WTC11 (cell line): ENCODE results near the gene RNF31. TPM values are rescaled to one million over a fixed set of nuclear protein-coding genes. Genes with fewer than 3 reads are reported as not detected.

ENCODE experiments used
- ATAC-seq: fragments of 200-7000 bp; cut with Tn5 transposase; 2 replicates; pipeline ENCODE4 v1.10.0; 2021; ENCODE audit warnings: mild to moderate bottlenecking, moderate library complexity
- CTCF ChIA-PET: fragments of 300-600 bp; sonication (Branson Sonifier 250); formaldehyde crosslinking; loops from one replicate; lab custom pipeline; 2021; ENCODE audit warnings: antibody characterized with exemption; lab: Charles Lee
- POLR2A ChIA-PET: fragments of 350-600 bp; sonication (Branson Sonifier 250); formaldehyde crosslinking; loops from one replicate; lab custom pipeline; 2021; ENCODE audit warnings: antibody characterized with exemption; lab: Charles Lee
- DNase-seq: peaks from one replicate; pipeline ENCODE4 v3.0.0; 2021; ENCODE audit warnings: low spot score
- H3K27ac Mint-ChIP-seq: 2 replicates; pipeline ENCODE4 v1.8.0; 2021; ENCODE audit warnings: mixed read lengths
- H3K27me3 Mint-ChIP-seq: 2 replicates; pipeline ENCODE4 v1.8.0; 2021; ENCODE audit warnings: low read depth, mild to moderate bottlenecking, moderate library complexity, mixed read lengths
- H3K36me3 Mint-ChIP-seq: 2 replicates; pipeline ENCODE4 v1.8.0; 2021; ENCODE audit warnings: mixed read lengths
- H3K4me1 Mint-ChIP-seq: 2 replicates; pipeline ENCODE4 v1.8.0; 2022; ENCODE audit warnings: mixed read lengths
- H3K4me3 Mint-ChIP-seq: 2 replicates; pipeline ENCODE4 v1.8.0; 2021; ENCODE audit warnings: mild to moderate bottlenecking, moderate library complexity, mixed read lengths
- H3K9me3 Mint-ChIP-seq: 2 replicates; pipeline ENCODE4 v1.8.0; 2021; ENCODE audit warnings: mixed read lengths
- E2F5 ChIP-seq: sonication (generic); formaldehyde crosslinking; IDR thresholded peaks from 2 replicates; pipeline ENCODE4 v1.8.1; 2022; ENCODE audit warnings: mild to moderate bottlenecking, moderate library complexity, missing genetic modification reagents
- ETV6 ChIP-seq: sonication (generic); formaldehyde crosslinking; IDR thresholded peaks from 2 replicates; pipeline ENCODE4 v1.8.1; 2022; ENCODE audit warnings: mild to moderate bottlenecking, missing genetic modification reagents
- HMGXB4 ChIP-seq: sonication (generic); formaldehyde crosslinking; IDR thresholded peaks from 2 replicates; pipeline ENCODE4 v1.8.1; 2023; ENCODE audit warnings: mild to moderate bottlenecking, moderate library complexity, missing genetic modification reagents
- IRF1 ChIP-seq: sonication (generic); formaldehyde crosslinking; IDR thresholded peaks from 2 replicates; pipeline ENCODE4 v1.8.0; 2023; ENCODE audit warnings: missing genetic modification reagents
- NFYB ChIP-seq: sonication (generic); formaldehyde crosslinking; conservative IDR thresholded peaks from 2 replicates; pipeline ENCODE4 v1.8.0; 2022; ENCODE audit warnings: low read depth, missing genetic modification reagents
- PRDM15 ChIP-seq: sonication (generic); formaldehyde crosslinking; IDR thresholded peaks from 2 replicates; pipeline ENCODE4 v1.8.0; 2022; ENCODE audit warnings: missing genetic modification reagents
- PREB ChIP-seq: sonication (generic); formaldehyde crosslinking; IDR thresholded peaks from 2 replicates; pipeline ENCODE4 v1.8.1; 2022; ENCODE audit warnings: mild to moderate bottlenecking, missing genetic modification reagents, moderate library complexity, borderline replicate concordance
- SP1 ChIP-seq: sonication (generic); formaldehyde crosslinking; conservative IDR thresholded peaks from 2 replicates; pipeline ENCODE4 v1.8.1; 2022; ENCODE audit warnings: missing genetic modification reagents
- TCF7 ChIP-seq: sonication (generic); formaldehyde crosslinking; IDR thresholded peaks from 2 replicates; pipeline ENCODE4 v1.8.0; 2022; ENCODE audit warnings: mild to moderate bottlenecking, low read depth, missing genetic modification reagents, moderate library complexity
- TP53 ChIP-seq: sonication (generic); formaldehyde crosslinking; IDR thresholded peaks from 2 replicates; pipeline ENCODE4 v1.8.1; 2023; ENCODE audit warnings: mild to moderate bottlenecking, missing genetic modification reagents
- USF2 ChIP-seq: sonication (generic); formaldehyde crosslinking; IDR thresholded peaks from 2 replicates; pipeline ENCODE4 v1.8.1; 2023; ENCODE audit warnings: mild to moderate bottlenecking, missing genetic modification reagents, moderate library complexity
- ZBTB43 ChIP-seq: sonication (generic); formaldehyde crosslinking; IDR thresholded peaks from 2 replicates; pipeline ENCODE4 v1.8.1; 2023; ENCODE audit warnings: mild to moderate bottlenecking, missing genetic modification reagents
- ZSCAN18 ChIP-seq: fragments of 250-450 bp; sonication (Bioruptor Pico); IDR thresholded peaks from 2 replicates; pipeline ENCODE4 v2.1.2; 2022; ENCODE audit warnings: mild to moderate bottlenecking, moderate library complexity
- total RNA-seq: library from RNA; stranded (reverse); gene quantifications from 3 replicates; pipeline ENCODE4 v1.2.3, GENCODE V29; 2021

Gene RNF31
- total RNA-seq, 1 experiment from 2014 or later = 86.2 TPM

- Mint-ChIP-seq H3K27ac (peak within 1 kb of the TSS; percentile 88), H3K27me3 (no peaks in the 10 kb centered on the region; the same call in 1 of the 2 replicates), H3K36me3 (peaks cover 26% of the 10 kb centered on the region), H3K9me3 (no peaks in the 10 kb centered on the region), H3K4me3 (peak within 1 kb of the TSS; percentile 86), H3K4me1 (peaks cover 33% of the 10 kb centered on the region)
- ChIA-PET POLR2A (interaction anchor here (0.5 to 1.8 kb wide), 14 partner anchors 9 to 163 kb away, joined by 3 to 15 read pairs (median 3); partner anchors contain the start of genes DCAF11, DHRS1, NOP9 and NRL), CTCF (interaction anchor here (0.8 to 4.3 kb wide), 15 partner anchors 9 to 296 kb away, joined by 3 to 31 read pairs (median 5); partner anchors contain the start of genes DCAF11, IRF9, NRL and PCK2)
- ATAC-seq = peak; percentile 92
- no peak for TF ChIP-seq ZSCAN18 (CRISPR knock-in tag)
- TF ChIP-seq PRDM15 = peak; percentile 60
- peak; percentile 83 for TF ChIP-seq SP1 (CRISPR knock-in tag)
- TF ChIP-seq IRF1 (CRISPR knock-in tag) = peak; percentile 65; the same call in 1 of the 2 replicates
- TF ChIP-seq E2F5 (CRISPR knock-in tag) = 0 out of 2 replicates have a peak, but pooled peaks have one; percentile 17
- TF ChIP-seq PREB (CRISPR knock-in tag) = 0 out of 2 replicates have a peak, but pooled peaks have one; percentile 6
- TF ChIP-seq NFYB (CRISPR knock-in tag) = no peak
- TF ChIP-seq ETV6 (CRISPR knock-in tag) = no peak
- TF ChIP-seq USF2 = no peak
- no peak for TF ChIP-seq TCF7 (CRISPR knock-in tag)
- no peak for TF ChIP-seq ZBTB43 (CRISPR knock-in tag)
- 0 out of 2 replicates have a peak, but pooled peaks have one; percentile 32 for TF ChIP-seq HMGXB4 (CRISPR knock-in tag)
- TF ChIP-seq TP53 = peak; percentile 9; the same call in 1 of the 2 replicates
- DNase-seq = peak; percentile 93
Measured at GRCh38 chr14:24135834-24136683, 11.2 kb upstream of the RNF31 start, which contains the start of gene PSME1. Gene PSME1, plus strand, starts transcription at chr14:24136194. Its CDS starts 69 bp downstream, at chr14:24136263.
